Measurements from ENCODE around the gene SH2D3C. TPM values are rescaled to one million over a fixed set of nuclear protein-coding genes. Genes with fewer than 3 reads are reported as not detected.

Gene SH2D3C
- total and polyA plus RNA-seq, 9 of the 15 experiments (the other 6 are each of a cell fraction or from before 2014, with no cell fraction given) = 0.03 to 1.2 (median 0.22) TPM; not detected in 1

GRCh38 chr9:127751269-127752054 is 27.0 kb downstream of the SH2D3C start (continued):
- TF ChIP-seq ZNF398 (CRISPR knock-in tag; IDR thresholded peaks at IDR 0.05) (no peak), PHF8 (IDR thresholded peaks at IDR 0.05; ENCODE audit: borderline replicate concordance, low read length) (no peak), EP300 (IDR thresholded peaks at IDR 0.05; ENCODE audit: low read length) (no peak), AFF4 (CRISPR knock-in tag; IDR thresholded peaks at IDR 0.05) (no peak), ARID4B (CRISPR knock-in tag; IDR thresholded peaks at IDR 0.05) (peak; percentile 46; the same call in 1 of the 2 replicates), ZKSCAN3 (CRISPR knock-in tag; IDR thresholded peaks at IDR 0.05) (no peak), BCLAF1 (IDR thresholded peaks at IDR 0.05; ENCODE audit: borderline replicate concordance in 1 of 2, control insufficient read depth in 1 of 2, low read depth in 2 of 2, low read length in 1 of 2) (no peak), DMBX1 (CRISPR knock-in tag; IDR thresholded peaks at IDR 0.05; ENCODE audit: borderline replicate concordance) (no peak), XRCC4 (IDR thresholded peaks at IDR 0.05; ENCODE audit: extremely low read depth, insufficient read depth, insufficient read length) (no peak)

All from K562 (cell line).